Measurements from ENCODE around the gene SCARB1. TPM values are rescaled to one million over a fixed set of nuclear protein-coding genes. Genes with fewer than 3 reads are reported as not detected.
A peak's percentile ranks its signal among the peaks of the same experiment; 100 is the strongest.

Gene SCARB1
- total RNA-seq, 2 donors from 2014 or later, result 33.0 to 36.2 TPM

DNA sequence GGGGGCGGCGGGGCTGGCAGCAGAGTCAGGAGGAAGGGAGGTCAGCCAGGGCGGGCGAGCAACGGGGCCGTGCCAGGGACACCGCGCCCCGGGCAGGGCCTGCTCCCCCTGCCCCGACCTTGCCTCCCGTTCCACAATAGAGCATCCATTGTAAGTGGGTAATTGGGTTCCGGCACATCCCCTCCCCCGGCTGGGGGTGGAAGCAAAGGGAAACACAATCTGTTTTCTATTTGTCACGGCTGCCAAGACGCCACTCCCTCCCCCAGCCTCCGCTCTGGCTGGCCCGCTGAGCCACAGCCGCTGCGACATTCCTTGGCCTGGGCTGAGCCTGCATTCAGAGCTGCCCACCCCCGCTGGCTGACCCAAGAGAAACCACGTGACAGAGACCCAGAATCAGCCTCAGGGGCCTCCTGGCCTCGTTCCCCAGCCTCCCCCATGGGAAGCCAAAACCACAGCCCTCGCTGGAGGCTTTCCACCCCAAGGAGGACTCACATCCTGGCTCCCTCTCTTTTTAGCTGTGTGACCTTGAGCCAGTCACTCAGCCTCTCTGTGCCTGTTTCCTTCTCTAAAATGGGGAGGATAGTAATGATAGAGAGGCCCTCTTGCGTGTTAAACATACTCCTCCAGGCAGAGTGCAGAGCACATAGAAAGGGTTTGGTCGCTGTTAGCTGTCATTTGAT, 117.6 kb downstream of the SCARB1 start:
- Histone ChIP-seq H3K27ac (ENCODE audit: low read depth, low read length) (peak overlapping the region; percentile 84), H3K4me3 (ENCODE audit: low read length) (no peak overlapping the region), H3K36me3 (ENCODE audit: control insufficient read depth, insufficient read depth, low read length) (no peaks in the 10 kb centered on the region), H3K9me3 (ENCODE audit: control insufficient read depth, low read length) (no peaks in the 10 kb centered on the region), H3K27me3 (ENCODE audit: control insufficient read depth, insufficient read depth, low read length, poor library complexity, severe bottlenecking) (no peaks in the 10 kb centered on the region), H3K9ac (ENCODE audit: extremely low read depth, low read length, poor library complexity, severe bottlenecking) (peak overlapping the region; percentile 43), H3K4me1 (ENCODE audit: control insufficient read depth, insufficient read depth, low read length) (no peaks in the 10 kb centered on the region)
- Mint-ChIP-seq H3K27ac (peak overlapping the region; percentile 74), H3K9me3 (no peaks in the 10 kb centered on the region), H3K27me3 (ENCODE audit: insufficient read depth) (no peaks in the 10 kb centered on the region), H3K4me3 (peak overlapping the region; percentile 32), H3K4me1 (peaks cover 19% of the 10 kb centered on the region), H3K36me3 (ENCODE audit: low read depth) (no peaks in the 10 kb centered on the region)
- DNase-seq, result peak; percentile 99
- 21 to 28% methylated on average over 7 to 25 of the region's 25 CpGs for WGBS, 2 experiments (ENCODE audit: insufficient coverage in 1 of 2, insufficient read length in 1 of 2)
- TF ChIP-seq CTCF (conservative IDR thresholded peaks at IDR 0.05), result no peak

DNA sequence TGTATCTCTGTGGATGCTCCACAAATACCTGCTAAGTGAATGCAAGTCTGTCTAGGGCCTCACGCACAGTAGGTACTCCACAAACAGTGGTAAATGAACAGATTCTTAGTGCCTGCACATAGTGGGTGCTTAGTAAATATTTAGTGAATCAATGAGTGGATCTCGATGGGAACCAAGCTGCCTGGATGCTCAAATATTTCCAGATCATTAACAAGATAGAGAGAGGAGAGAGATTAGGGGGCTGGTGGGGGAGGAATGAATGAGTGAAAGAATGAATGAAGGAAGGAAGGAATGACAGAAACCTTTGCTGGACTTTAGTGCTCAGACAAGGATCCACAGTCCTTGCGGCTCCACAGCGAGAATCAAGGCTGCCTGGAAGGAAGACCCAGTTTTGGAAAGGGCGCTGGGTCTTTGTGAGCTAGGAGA, 118.2 kb downstream of the SCARB1 start:
- peak overlapping the region; percentile 84 for H3K27ac ChIP-seq (ENCODE audit: low read depth, low read length)
- TF ChIP-seq CTCF (conservative IDR thresholded peaks at IDR 0.05), result no peak
- H3K9me3 Mint-ChIP-seq, result no peaks in the 10 kb centered on the region
- no peaks in the 10 kb centered on the region for H3K27me3 ChIP-seq (ENCODE audit: control insufficient read depth, insufficient read depth, low read length, poor library complexity, severe bottlenecking)
- H3K4me3 Mint-ChIP-seq, result peak overlapping the region; percentile 32
- H3K36me3 Mint-ChIP-seq (ENCODE audit: low read depth), result no peaks in the 10 kb centered on the region
- no peaks in the 10 kb centered on the region for H3K9me3 ChIP-seq (ENCODE audit: control insufficient read depth, low read length)
- H3K36me3 ChIP-seq (ENCODE audit: control insufficient read depth, insufficient read depth, low read length), result no peaks in the 10 kb centered on the region
- H3K27me3 Mint-ChIP-seq (ENCODE audit: insufficient read depth), result no peaks in the 10 kb centered on the region
- H3K27ac Mint-ChIP-seq, result peak overlapping the region; percentile 74
- H3K9ac ChIP-seq (ENCODE audit: extremely low read depth, low read length, poor library complexity, severe bottlenecking), result peak overlapping the region; percentile 43
- H3K4me1 Mint-ChIP-seq, result peaks cover 17% of the 10 kb centered on the region
- H3K4me1 ChIP-seq (ENCODE audit: control insufficient read depth, insufficient read depth, low read length), result no peaks in the 10 kb centered on the region
- 73 to 85% methylated on average over 2 to 5 of the region's 5 CpGs for WGBS, 2 experiments (ENCODE audit: insufficient coverage in 1 of 2, insufficient read length in 1 of 2)
- DNase-seq, result no peak
- H3K4me3 ChIP-seq (ENCODE audit: low read length), result no peak overlapping the region

DNA sequence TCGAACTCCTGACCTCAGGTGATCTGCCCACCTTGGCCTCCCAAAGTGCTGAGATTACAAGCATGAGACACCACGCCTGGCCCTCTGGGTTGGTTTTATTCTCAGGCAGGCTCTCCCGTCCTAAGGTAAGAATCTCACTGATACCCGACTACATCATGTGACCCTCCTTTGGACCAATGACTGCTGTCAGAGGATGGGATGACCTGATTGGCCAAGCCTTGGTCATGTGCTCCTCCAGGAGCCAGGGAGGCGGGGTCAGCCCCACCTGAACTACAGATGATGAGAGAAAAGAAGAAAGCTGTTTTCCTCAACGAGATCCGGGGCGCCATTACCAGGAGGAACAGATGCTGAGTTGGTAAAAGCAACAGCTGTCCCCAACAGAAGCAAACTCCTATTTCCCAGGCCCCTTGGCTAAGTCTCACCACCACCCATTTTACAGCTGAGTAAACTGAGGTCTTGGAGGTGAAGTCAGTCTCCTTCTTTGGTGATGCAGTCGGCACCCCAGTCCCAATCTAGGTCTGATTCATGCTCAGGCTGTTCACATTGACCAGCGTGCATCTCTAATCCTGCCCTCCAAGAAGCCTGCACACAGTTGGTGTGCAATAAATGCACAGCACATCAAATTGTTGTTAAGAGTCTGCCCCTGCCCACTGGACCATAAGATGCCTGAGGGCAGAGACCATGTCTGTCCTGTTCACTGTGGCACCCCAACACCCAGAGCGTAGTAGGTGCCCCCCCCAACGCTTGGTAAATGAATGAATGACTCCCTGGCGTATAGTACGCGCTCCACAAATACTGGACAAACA, 118.8 kb downstream of the SCARB1 start:
- no peak for TF ChIP-seq CTCF (conservative IDR thresholded peaks at IDR 0.05)
- peak overlapping the region; percentile 74 for H3K27ac Mint-ChIP-seq
- H3K4me3 Mint-ChIP-seq, result no peak overlapping the region
- no peak overlapping the region for H3K4me3 ChIP-seq (ENCODE audit: low read length)
- 95% methylated on average over 15 of the region's 15 CpGs for WGBS, 2 experiments (ENCODE audit: insufficient coverage in 1 of 2, insufficient read length in 1 of 2)
- no peaks in the 10 kb centered on the region for H3K36me3 ChIP-seq (ENCODE audit: control insufficient read depth, insufficient read depth, low read length)
- no peak overlapping the region for H3K27ac ChIP-seq (ENCODE audit: low read depth, low read length)
- no peak overlapping the region for H3K9ac ChIP-seq (ENCODE audit: extremely low read depth, low read length, poor library complexity, severe bottlenecking)
- peak; percentile 90 for DNase-seq
- no peaks in the 10 kb centered on the region for H3K9me3 ChIP-seq (ENCODE audit: control insufficient read depth, low read length)
- peaks cover 3% of the 10 kb centered on the region for H3K9me3 Mint-ChIP-seq
- H3K4me1 Mint-ChIP-seq, result peaks cover 17% of the 10 kb centered on the region
- no peaks in the 10 kb centered on the region for H3K4me1 ChIP-seq (ENCODE audit: control insufficient read depth, insufficient read depth, low read length)
- no peaks in the 10 kb centered on the region for H3K27me3 ChIP-seq (ENCODE audit: control insufficient read depth, insufficient read depth, low read length, poor library complexity, severe bottlenecking)
- H3K27me3 Mint-ChIP-seq (ENCODE audit: insufficient read depth), result no peaks in the 10 kb centered on the region
- H3K36me3 Mint-ChIP-seq (ENCODE audit: low read depth), result no peaks in the 10 kb centered on the region

Measured in endodermal cell (in vitro differentiated cells).